Activated T-cell treated with anti-CD3 and anti-CD28 coated beads for 48 hours (primary cell): Measurements from ENCODE around the gene SLC33A1.
"Not testable (repeated sequence)": the region's sequence is repeated elsewhere in the genome, so short reads cannot be mapped to it uniquely, and the experiment has no call there.

Experiments used
- DNase-seq: peaks from one replicate; pipeline ENCODE4 v3.0.0-alpha.2; 2020; ENCODE audit warnings: low read depth

SLC33A1 gene

DNA sequence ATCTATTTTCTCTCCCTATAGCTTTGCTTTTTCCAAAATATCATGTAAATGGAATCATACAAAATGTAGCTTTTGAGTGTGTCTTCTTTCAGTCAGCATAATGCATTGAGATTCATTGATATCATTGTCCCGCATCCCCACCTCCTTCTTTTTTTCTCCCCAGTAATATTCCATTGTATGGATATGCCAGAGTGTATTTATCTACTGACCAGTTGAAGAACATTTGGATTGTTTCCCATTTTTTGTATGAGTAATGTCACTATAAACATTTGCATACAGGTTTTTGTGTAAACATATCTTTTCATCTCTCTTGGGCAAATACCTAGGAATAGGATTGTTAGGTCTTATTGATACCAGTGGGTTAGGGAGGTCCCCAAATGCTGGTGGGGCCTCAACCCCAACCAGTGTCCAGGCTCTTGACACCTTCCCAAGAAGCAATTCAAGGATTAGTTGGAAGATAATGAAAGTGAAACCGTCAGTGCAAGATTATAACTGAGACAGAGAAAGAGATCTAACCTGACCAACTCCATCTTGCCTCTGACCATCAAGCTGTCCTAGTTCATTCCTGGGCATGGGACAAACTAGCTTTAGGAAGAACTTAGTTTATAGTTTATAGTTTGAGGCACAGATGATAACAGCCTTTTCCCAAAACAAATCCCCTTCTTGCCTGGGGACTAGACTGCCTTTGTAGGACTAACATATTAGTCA is 7.4 kb upstream of the SLC33A1 start:
- no peak for DNase-seq

DNA sequence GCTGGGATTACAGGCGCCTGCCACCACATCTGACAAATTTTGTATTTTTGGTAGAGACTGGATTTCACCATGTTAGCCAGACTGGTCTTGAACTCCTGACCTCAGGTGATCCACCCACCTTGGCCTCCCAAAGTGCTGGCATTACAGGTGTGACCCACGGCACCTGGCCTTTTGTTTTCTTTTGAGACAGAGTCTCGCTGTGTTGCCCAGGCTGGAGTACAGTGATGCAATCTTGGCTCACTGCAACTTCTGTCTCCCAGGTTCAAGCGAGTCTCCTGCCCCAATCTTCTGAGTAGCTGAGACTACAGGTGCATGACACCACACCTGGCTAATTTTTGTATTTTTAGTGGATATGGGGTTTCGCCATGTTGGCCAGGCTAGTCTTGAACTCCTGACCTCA is 6.2 kb upstream of the SLC33A1 start:
- DNase-seq = not testable (repeated sequence)

GRCh38 chr3:155859859-155860258 is 5.6 kb upstream of the SLC33A1 start:
- DNase-seq = no peak

DNA sequence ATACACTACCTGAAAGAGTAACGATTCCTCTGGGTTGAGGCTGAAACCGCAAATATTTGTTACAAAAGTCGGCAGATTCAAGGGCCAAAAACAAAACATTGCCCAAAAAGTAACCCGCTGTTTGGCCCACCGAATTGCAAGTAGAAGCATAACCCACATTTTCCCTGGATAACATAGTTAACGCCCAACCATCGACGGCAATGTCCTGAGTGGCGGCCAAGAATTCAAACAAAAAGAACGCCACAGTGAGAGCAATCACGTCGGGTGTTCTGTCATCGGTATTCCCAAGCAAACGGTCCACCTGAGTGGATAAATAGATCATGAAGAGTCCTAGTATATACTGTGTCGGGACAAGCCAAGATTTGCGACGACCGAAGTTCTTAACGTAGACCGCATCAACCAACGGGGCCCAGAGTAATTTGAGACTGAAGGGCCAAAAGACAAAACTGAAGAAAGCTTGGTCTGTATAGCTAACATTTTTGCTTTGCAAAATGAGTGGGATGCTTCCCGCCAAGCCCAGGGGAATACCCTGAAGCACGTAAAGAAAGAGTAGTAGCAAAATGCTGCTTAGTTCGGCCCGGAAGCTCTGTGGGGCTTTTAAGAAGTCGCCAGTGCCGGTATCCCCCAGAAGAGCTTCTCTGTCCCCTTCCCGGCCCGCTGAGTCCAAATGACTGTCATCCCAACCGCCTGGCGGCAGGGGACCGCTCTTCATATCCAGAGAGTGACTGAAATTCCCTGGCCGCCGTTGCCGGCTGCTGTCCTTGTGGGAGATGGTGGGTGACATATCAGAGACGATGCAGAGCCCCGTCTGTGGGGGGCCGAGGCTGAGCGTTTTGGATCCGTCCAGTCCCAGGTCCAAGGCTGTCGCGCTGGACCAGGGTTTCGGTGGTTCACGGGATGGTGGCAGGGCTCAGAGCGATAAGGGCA is 750 bp downstream of the SLC33A1 start:
- DNase-seq = peak; percentile 23

GRCh38 chr3:155852341-155852740 is 1.9 kb downstream of the SLC33A1 start:
- DNase-seq = no peak

DNA sequence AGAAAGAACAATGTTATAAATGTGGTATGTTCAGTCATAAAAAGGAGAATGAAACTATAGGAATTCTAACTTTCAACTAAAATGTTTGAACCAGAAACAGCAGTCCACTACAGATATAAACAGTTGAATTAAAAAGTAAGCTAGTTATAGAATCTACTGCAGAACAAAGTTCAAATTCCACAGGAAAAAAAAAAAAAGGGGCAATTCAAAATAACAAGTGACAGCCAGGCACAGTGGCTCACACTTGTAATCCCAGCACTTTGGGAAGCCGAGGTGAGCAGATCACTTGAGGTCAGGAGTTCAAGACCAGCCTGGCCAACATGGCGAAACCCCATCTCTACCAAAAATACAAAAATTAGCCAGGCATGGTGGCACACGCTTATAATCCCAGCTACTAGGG is 4.8 kb downstream of the SLC33A1 start:
- not testable (repeated sequence) for DNase-seq

GRCh38 chr3:155847993-155848392 is 6.2 kb downstream of the SLC33A1 start:
- DNase-seq = no peak

- DNase-seq = no peak
These were observed 8.1 kb downstream of the SLC33A1 start for GRCh38 chr3:155846119-155846518.

DNA sequence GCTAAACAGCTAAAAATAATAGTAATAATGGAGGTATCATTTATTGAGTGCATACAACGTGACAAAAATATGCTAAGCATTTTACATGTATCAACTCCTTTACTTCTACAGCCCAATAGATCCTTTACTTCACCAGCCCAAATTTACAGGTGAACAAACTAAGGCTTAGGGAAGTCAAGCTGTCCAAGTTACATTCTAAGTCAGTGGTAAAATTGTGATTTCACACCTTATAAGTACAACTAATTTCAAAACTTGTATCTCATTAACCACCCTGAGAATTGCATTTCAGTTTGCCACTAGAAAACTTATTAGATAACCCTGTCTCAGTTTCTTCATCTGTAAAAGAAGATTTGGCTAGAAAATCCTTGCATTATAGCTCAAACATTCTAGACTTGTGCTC is 10.7 kb downstream of the SLC33A1 start:
- no peak for DNase-seq

- no peak for DNase-seq
These were observed 18.7 kb downstream of the SLC33A1 start for GRCh38 chr3:155835341-155836071.

DNA sequence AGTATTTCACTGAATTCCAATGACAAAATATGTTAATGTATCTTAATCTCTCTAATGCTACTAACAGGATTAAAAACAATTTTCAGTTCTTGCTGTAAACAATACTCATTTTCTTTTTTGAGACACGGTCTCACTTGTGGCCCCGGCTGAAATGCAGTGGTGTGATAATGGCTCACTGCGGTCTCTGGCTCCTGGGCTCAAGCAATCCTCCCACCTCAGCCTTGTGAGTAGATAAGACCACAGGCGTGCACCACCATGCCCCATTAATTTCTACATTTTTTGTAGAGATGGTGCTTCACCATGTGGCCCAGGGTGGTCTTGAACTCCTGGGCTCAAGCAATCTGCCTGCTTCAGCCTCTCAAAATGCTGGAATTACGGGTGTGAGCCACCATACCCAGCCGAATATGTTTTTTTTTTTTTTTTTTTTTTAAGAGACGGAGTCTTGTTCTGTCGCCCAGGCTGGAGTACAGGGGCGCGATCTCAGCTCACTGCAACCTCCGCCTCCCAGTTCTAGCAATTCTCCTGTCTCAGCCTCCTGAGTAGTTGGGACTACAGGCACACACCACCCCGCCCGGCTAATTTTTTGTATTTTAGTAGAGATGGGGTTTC is 25.6 kb downstream of the SLC33A1 start:
- not testable (repeated sequence) for DNase-seq

- DNase-seq = no peak
These were observed 39.1 kb downstream of the SLC33A1 start for GRCh38 chr3:155815030-155815545.

- DNase-seq = not testable (repeated sequence)
These were observed 41.0 kb downstream of the SLC33A1 start for GRCh38 chr3:155813224-155813623.

DNA sequence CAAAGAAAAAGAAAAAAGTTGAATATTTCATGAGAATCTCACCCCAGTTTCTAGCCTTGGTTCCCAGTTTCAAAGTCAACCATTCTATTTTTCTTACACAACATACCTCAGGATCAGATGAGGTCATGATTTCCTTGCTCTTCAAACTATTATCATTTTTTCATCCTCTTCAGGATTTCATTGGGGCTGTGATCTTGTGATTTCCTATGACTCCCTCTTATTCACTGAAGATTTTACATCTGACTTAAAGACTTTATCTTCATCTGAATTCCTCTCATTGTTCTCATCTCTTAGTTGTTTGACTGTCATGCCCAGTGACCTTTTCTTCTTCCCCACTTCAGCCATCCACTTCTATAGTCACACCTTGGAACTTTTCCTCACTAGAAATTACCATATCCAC is 45.0 kb downstream of the SLC33A1 start:
- no peak for DNase-seq

GRCh38 chr3:155807823-155808222 is 46.4 kb downstream of the SLC33A1 start:
- DNase-seq = no peak

- DNase-seq = peak; percentile 81
These were observed 48.2 kb downstream of the SLC33A1 start, which contains the start of gene C3orf33 for GRCh38 chr3:155805802-155806618. Gene C3orf33, minus strand, starts transcription at chr3:155806278. Its CDS starts 26 bp downstream, at chr3:155806252.

- peak; percentile 47 for DNase-seq
These were observed 48.9 kb downstream of the SLC33A1 start for GRCh38 chr3:155805204-155805801.

- no peak for DNase-seq
These were observed 49.9 kb downstream of the SLC33A1 start for GRCh38 chr3:155804323-155804722.

DNA sequence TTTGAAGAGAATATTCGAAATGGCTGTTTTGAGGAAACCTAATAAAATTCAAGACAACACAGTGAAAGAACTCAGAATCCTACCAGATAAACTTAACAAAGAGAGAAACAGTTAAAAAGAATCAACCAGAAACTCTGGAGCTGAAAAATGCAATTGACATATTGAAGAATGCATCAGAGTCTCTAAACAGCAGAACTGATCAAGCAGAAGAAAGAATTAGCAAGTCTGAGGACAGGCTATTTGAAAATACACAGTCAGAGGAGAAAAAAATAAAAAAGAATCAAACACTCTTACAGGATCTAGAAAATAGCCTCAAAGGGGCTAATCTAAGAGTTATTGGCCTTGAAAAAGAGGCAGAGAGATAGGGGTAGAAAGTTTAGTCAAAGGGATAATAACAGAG is 61.7 kb downstream of the SLC33A1 start:
- no peak for DNase-seq

- no peak for DNase-seq
These were observed 63.0 kb downstream of the SLC33A1 start for GRCh38 chr3:155791190-155791589.
